ENCODE results near the gene CEND1. TPM values are rescaled to one million over a fixed set of nuclear protein-coding genes. Genes with fewer than 3 reads are reported as not detected.
A peak's percentile ranks its signal among the peaks of the same experiment; 100 is the strongest.

The CEND1 gene
- total and polyA plus RNA-seq, 7 experiments from 2014 or later = 2.3 TPM; not detected in 6

DNA sequence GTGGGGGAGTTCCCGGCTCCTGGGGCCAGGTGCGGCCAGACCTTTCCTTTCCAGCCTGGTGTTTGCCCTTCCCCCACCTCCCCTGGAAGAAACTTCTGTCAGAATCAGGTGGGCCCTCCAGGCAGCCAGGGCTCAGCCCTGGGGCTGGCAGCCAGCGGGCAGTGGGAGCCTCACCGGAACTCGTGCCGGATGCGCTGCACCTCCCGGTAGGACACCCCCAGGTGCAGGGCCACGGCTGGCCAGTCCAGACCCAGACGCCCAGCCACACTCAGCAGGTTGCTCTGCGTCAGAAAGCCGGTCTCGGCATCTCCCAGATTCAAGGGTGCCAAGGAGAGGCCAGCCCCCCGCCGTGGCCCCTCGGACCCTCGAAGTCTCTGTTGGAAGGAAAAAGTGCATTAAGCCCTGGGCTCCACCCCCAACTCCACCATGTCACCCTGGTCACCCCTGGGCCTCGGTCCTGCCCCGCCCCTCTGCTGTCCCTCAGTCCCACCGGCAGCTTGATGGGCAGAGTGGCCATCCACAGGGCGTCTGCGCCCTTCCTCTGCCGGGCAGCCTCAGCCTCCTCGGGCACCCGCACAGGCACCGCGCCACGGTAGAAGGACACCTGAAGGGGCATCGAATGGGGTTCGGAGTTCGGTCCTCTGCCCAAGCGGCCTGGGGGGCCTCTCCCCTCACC lies 9.9 kb upstream of the CEND1 start:
- intact Hi-C loops (cut with micrococcal nuclease) = loop anchor here (5.0 to 10.0 kb wide), 5 partner anchors 72 to 562 kb away; partner anchors contain the start of genes AP2A2 (in 1 of the 2), LMNTD2 (in 1 of the 2), PSMD13 (in 1 of the 2) and RASSF7 (in 1 of the 2)

DNA sequence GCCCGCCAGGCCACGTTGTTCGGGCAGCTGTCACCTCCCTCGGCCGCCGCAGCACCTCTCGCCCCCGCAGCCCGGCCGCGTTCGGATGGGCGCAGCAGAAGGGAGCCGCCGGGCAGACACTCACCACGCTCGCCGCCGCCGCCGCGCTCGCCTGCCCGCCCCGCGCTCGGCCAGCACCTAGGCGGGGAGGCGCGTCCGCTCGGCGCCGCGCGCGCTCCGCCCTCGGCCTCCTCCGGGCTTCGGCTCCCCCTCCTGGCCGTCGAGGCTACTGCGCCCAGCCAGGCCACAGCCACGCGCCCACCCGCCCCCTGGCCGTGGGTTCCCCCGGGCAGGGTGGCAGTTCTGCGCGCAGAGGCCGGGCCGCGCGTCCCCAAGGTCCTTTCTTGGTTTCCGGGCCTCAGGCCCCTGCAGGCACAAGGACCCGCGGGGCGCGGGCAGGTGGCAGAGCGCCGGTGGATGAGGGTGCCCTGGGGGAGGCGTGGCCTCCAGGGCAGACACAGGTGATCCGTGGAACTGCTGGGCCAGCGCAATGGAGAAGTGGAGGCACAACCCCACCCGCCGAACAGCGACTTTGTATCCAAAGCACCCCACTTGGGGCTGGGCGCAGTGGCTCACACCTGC lies 8.3 kb upstream of the CEND1 start, which contains the start of gene SLC25A22:
SLC25A22 (minus strand) TSS at position 189 of the 621 bp plus-strand sequence. CDS start 3,275 bp downstream, outside the sequence.
- POLR2A ChIA-PET = interaction anchor here (0.9 to 8.5 kb wide), 7 partner anchors 8 to 222 kb away, joined by 3 to 66 read pairs (median 5); partner anchors contain the start of genes GATD1, PHRF1, PNPLA2 and RPLP2
- intact Hi-C loops (cut with micrococcal nuclease) = loop anchor here (1.0 to 10.0 kb wide), 8 partner anchors 21 to 591 kb away; partner anchors contain the start of genes AP2A2 (in 1 of the 2), BET1L (in 1 of the 2), LMNTD2 (in 1 of the 2) and PSMD13 (in 1 of the 2)
- H3K36me3 Mint-ChIP-seq = peaks cover 0 to 6% (median 0%) of the 10 kb centered on the region in 5 donors
- ATAC-seq = peak; percentile 82
- H3K27ac Mint-ChIP-seq = peak within 1 kb of the TSS; percentile 61 to 94 (median 92)
- H3K4me3 Mint-ChIP-seq = peak within 1 kb of the TSS; percentile 84 to 99 (median 90)
- Histone ChIP-seq H3K4me1 (ENCODE audit: control insufficient read depth in 2 of 2, insufficient read depth in 2 of 2, low read length in 2 of 2) (peaks cover 14 to 16% of the 10 kb centered on the region in 2 donors), H3K27ac (ENCODE audit: low read depth, low read length) (peak within 1 kb of the TSS; percentile 93), H3K27me3 (ENCODE audit: control insufficient read depth in 2 of 2, insufficient read depth in 2 of 2, low read length in 2 of 2) (no peaks in the 10 kb centered on the region), H3K36me3 (ENCODE audit: control insufficient read depth in 2 of 3, insufficient read depth in 3 of 3, low read length in 3 of 3) (peaks cover 0 to 51% (median 5%) of the 10 kb centered on the region in 3 experiments), H3K9me3 (ENCODE audit: control insufficient read depth in 2 of 3, low read length in 3 of 3) (no peaks in the 10 kb centered on the region), H3K4me3 (ENCODE audit: low read length) (peak within 1 kb of the TSS; percentile 87)
- H3K27me3 Mint-ChIP-seq = no peaks in the 10 kb centered on the region
- peaks cover 0 to 15% (median 12%) of the 10 kb centered on the region in 7 donors for H3K4me1 Mint-ChIP-seq
- CTCF ChIA-PET = interaction anchor here (0.7 kb wide), 1 partner anchor 109 kb away, joined by 5 read pairs; no protein-coding TSS in a partner anchor
- peak; percentile 66 to 93 (median 83) for DNase-seq
- H3K9me3 Mint-ChIP-seq = no peaks in the 10 kb centered on the region

More for the DNA sequence above, 9.9 kb upstream of the CEND1 start:
- peak overlapping the region in 1 of 9 donors; percentile 4 for H3K27ac Mint-ChIP-seq
- Histone ChIP-seq H3K27ac (ENCODE audit: low read depth, low read length) (no peak overlapping the region), H3K9me3 (ENCODE audit: control insufficient read depth in 2 of 3, low read length in 3 of 3) (no peaks in the 10 kb centered on the region), H3K4me1 (ENCODE audit: control insufficient read depth in 2 of 2, insufficient read depth in 2 of 2, low read length in 2 of 2) (peaks cover 21 to 29% of the 10 kb centered on the region in 2 donors), H3K27me3 (ENCODE audit: control insufficient read depth in 2 of 2, insufficient read depth in 2 of 2, low read length in 2 of 2) (no peaks in the 10 kb centered on the region), H3K4me3 (ENCODE audit: low read length) (no peak overlapping the region), H3K36me3 (ENCODE audit: control insufficient read depth in 2 of 3, insufficient read depth in 3 of 3, low read length in 3 of 3) (peaks cover 0 to 38% (median 5%) of the 10 kb centered on the region in 3 experiments)
- H3K27me3 Mint-ChIP-seq = no peaks in the 10 kb centered on the region
- H3K4me1 Mint-ChIP-seq = peaks cover 0 to 21% (median 16%) of the 10 kb centered on the region in 7 donors
- H3K9me3 Mint-ChIP-seq = no peaks in the 10 kb centered on the region
- CTCF ChIA-PET = interaction anchor here (0.8 kb wide), 1 partner anchor 49 kb away, joined by 3 read pairs; no protein-coding TSS in a partner anchor
- POLR2A ChIA-PET = interaction anchor here (1.2 to 8.5 kb wide), 3 partner anchors 9 to 20 kb away, joined by 3 to 66 read pairs (median 5); partner anchors contain the start of genes PNPLA2 and RPLP2
- H3K36me3 Mint-ChIP-seq = peaks cover 0 to 4% (median 0%) of the 10 kb centered on the region in 5 donors
- no peak for DNase-seq
- H3K4me3 Mint-ChIP-seq = peak overlapping the region in 2 of 10 donors; percentile 25 to 61
- ATAC-seq = no peak

DNA sequence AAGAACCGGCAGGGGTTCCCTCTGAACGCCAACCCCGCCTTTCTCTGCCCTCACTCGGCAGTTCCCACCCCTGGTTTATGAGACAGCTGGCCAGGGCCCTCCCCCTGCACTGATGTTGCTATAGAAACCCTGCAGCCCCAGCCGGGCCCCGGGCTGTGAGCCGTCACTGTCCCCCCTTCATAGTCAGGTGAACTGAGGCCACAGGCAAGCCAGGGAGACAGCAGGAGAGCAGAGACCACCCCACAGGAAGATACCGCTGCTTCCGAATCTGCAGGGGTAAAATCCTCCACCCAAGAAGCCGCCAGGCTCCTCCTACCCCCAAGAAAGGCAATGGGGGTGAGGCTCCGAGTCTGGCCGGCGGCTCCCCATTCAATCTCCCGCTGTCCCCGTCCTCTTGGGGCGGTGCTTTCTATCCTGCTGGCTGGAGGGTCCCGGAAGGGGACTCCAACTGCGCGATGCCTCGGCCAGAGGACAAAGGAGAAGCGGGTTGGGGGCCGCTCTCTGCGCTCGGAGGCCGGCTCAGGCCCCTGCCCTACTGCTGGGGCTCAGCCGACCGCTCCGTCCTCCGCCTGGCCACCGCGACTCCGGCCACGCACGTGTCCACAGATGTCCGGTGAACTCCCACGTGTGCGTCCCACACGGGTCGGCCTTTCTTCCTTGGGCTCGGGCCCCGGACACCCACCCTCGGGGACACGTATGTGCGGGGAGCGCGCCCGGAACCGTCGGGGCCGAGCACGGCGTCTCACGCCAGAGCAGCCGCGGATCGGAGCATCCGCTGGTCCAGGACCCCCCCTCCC lies 7.6 kb upstream of the CEND1 start:
- intact Hi-C loops (cut with micrococcal nuclease) = loop anchor here (1.0 to 10.0 kb wide), 13 partner anchors 8 to 590 kb away; partner anchors contain the start of genes LMNTD2 (in 2 of the 2), RASSF7 (in 2 of the 2), RPLP2 (in 2 of the 2) and TALDO1 (in 2 of the 2)
- Histone ChIP-seq H3K27ac (ENCODE audit: low read depth, low read length) (peak overlapping the region; percentile 93), H3K9me3 (ENCODE audit: control insufficient read depth in 2 of 3, low read length in 3 of 3) (no peaks in the 10 kb centered on the region), H3K27me3 (ENCODE audit: control insufficient read depth in 2 of 2, insufficient read depth in 2 of 2, low read length in 2 of 2) (no peaks in the 10 kb centered on the region), H3K4me1 (ENCODE audit: control insufficient read depth in 2 of 2, insufficient read depth in 2 of 2, low read length in 2 of 2) (peaks cover 14 to 16% of the 10 kb centered on the region in 2 donors), H3K36me3 (ENCODE audit: control insufficient read depth in 2 of 3, insufficient read depth in 3 of 3, low read length in 3 of 3) (peaks cover 0 to 52% (median 5%) of the 10 kb centered on the region in 3 experiments), H3K4me3 (ENCODE audit: low read length) (peak overlapping the region; percentile 87)
- Mint-ChIP-seq H3K4me3 (peak overlapping the region; percentile 84 to 99 (median 90)), H3K36me3 (peaks cover 0 to 6% (median 0%) of the 10 kb centered on the region in 5 donors), H3K4me1 (peaks cover 0 to 15% (median 12%) of the 10 kb centered on the region in 7 donors), H3K27ac (peak overlapping the region; percentile 61 to 94 (median 92)), H3K9me3 (no peaks in the 10 kb centered on the region), H3K27me3 (no peaks in the 10 kb centered on the region)
- POLR2A ChIA-PET = interaction anchor here (0.7 to 3.0 kb wide), 11 partner anchors 9 to 590 kb away, joined by 3 to 23 read pairs (median 4); partner anchors contain the start of genes BET1L, GATD1, PHRF1 and PNPLA2
- ATAC-seq (peak; percentile 64), DNase-seq (peak; percentile 54 to 88 (median 63))
- CTCF ChIA-PET = interaction anchor here (1.0 kb wide), 1 partner anchor 22 kb away, joined by 3 read pairs; no protein-coding TSS in a partner anchor

DNA sequence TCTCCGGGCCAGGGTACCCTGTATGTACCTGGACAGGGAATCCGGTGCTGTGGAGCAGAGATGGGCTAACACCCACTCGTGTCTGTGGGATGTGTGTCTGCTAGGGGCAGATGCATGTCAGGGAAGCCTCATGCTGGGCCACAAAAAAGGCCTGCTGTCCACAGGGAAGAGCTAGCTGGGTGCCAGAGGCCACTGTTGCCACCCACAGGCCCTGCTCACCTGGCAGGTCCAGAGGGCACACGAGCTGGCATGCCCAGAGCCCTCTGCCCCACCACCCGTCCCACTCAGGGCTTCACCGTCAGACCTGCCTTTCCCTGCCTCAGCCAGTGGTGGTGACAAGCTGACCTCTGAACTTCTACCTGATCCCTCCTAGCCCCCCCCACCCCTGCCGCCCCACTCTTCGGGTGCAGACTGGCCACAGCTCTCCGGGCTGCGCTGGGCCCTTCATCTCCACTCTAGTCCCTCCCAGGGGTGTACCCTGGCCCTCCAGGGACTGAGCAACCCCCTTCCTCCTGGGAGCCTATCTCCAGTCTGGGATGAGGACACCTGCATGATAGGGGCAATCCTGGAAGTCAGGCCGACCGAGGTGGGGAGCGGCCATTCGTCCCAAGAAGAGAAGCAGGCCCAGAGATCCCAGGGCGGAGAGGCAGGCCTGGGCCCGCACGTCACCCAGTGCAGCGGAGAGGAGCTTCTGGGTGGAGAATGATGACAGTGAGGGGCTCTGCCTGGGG lies 6.8 kb upstream of the CEND1 start:
- no peaks in the 10 kb centered on the region for H3K9me3 ChIP-seq (ENCODE audit: control insufficient read depth in 2 of 3, low read length in 3 of 3)
- peak in 1 of 9 donors; percentile 40 for DNase-seq
- Mint-ChIP-seq H3K4me1 (peaks cover 0 to 15% (median 12%) of the 10 kb centered on the region in 7 donors), H3K36me3 (peaks cover 0 to 6% (median 0%) of the 10 kb centered on the region in 5 donors), H3K9me3 (no peaks in the 10 kb centered on the region), H3K27ac (peak overlapping the region; percentile 75 to 94 (median 92)), H3K27me3 (no peaks in the 10 kb centered on the region), H3K4me3 (peak overlapping the region; percentile 84 to 99 (median 90))
- intact Hi-C loops (cut with micrococcal nuclease) = loop anchor here (1.0 to 10.0 kb wide), 12 partner anchors 9 to 559 kb away; partner anchors contain the start of genes GATD1 (in 2 of the 2), LMNTD2 (in 2 of the 2), PIDD1 (in 2 of the 2) and RASSF7 (in 2 of the 2)
- H3K36me3 ChIP-seq (ENCODE audit: control insufficient read depth in 2 of 3, insufficient read depth in 3 of 3, low read length in 3 of 3) = peaks cover 0 to 52% (median 5%) of the 10 kb centered on the region in 3 experiments
- H3K4me3 ChIP-seq (ENCODE audit: low read length) = peak overlapping the region; percentile 87
- ATAC-seq = no peak
- POLR2A ChIA-PET = interaction anchor here (0.7 to 3.0 kb wide), 13 partner anchors 8 to 590 kb away, joined by 3 to 23 read pairs (median 5); partner anchors contain the start of genes BET1L, GATD1, PHRF1 and PIDD1
- peaks cover 14 to 16% of the 10 kb centered on the region in 2 donors for H3K4me1 ChIP-seq (ENCODE audit: control insufficient read depth in 2 of 2, insufficient read depth in 2 of 2, low read length in 2 of 2)
- CTCF ChIA-PET = interaction anchor here (1.0 kb wide), 1 partner anchor 21 kb away, joined by 3 read pairs; no protein-coding TSS in a partner anchor
- H3K27ac ChIP-seq (ENCODE audit: low read depth, low read length) = peak overlapping the region; percentile 93
- H3K27me3 ChIP-seq (ENCODE audit: control insufficient read depth in 2 of 2, insufficient read depth in 2 of 2, low read length in 2 of 2) = no peaks in the 10 kb centered on the region
